GM12801 (cell line): ENCODE measurements around the gene AIDA.

Experiments used
- CTCF ChIP-seq: IDR thresholded peaks from one replicate; pipeline ENCODE4 v1.5.1; 2011; ENCODE audit warnings: control low read depth; ENCODE audit not compliant: insufficient read length; ENCODE audit errors: extremely low read depth

Gene AIDA

GRCh38 chr1:222730866-222731265 lies 18.6 kb upstream of the AIDA start:
- TF ChIP-seq CTCF: no peak

DNA sequence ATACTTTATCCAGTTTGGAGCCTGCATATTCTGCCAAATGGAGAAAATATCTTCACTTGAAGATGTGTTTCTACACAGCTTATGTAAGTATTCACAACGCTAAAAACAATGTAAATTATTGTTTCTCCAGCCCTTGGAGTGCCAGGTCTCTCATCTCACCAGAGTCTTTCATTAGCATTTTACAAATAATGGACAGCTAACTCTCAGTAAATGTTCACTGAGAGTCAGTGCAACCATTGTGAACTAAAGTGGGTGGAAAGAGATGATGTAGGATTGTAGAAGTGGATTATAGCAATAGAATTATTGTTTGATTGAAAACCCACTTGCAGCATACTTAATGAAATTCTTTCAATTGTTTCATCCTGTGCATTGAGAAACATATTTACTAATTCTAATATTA lies 16.5 kb upstream of the AIDA start:
- TF ChIP-seq CTCF: no peak

DNA sequence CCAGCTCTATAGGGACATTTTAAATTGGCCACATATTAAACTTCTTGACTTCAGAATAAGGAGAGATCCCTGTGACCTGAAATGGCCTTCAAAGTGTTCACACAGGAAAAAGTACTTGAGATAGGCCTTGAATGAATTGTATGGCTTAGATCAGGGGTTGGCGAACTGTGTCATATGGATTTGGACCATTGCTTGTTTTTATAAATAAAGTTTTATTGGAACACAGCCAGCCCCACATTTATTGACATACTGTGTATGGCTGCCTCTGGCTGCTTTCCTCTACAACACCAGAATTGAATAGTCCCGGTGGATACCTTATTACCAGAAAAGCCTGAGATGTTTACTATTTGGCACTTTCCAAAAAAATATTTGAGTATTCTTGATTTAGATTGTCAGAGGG lies 4.1 kb upstream of the AIDA start:
- no peak for TF ChIP-seq CTCF

DNA sequence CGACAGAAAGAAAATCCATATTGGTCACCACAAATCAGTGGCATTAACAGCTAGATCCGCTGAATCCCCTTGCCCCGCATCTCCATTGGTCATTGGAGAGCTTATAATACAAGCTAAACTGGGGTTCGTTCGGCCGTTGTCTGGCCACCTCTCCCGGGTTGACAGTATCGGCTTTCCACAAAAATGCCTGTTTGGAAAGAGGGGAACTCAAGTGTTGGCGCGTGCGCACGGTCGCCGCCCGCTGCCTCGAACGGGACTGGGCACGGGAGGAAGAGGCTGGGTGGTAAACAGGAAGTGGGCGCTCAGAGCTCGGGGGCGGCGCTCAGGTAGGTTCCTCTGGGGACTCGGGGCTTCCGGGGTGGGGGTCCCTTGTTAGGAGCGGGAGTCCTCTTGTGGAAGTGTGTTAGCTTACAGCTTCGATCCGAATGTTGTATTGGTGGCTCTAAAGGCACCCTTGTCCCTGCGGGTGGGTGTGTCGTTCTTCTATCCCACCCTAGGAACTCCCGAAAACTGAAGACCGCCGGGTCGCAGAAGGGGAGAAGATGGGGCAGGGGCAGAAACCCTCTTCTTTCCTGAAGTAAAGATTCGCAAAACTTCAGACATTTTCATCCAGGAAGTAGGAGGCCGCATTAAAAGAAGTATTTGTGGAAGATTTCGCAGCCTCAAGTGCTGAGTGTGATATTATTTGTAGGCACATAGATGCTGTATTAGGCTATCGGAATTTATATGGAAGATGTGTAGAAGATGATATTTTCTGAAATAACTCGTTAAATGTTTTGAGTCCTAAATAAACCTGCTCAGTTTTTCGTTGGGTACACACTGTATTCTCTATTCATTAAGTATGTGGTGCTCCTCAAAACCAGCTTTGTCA lies 1.0 kb upstream of the AIDA start:
- TF ChIP-seq CTCF: no peak

DNA sequence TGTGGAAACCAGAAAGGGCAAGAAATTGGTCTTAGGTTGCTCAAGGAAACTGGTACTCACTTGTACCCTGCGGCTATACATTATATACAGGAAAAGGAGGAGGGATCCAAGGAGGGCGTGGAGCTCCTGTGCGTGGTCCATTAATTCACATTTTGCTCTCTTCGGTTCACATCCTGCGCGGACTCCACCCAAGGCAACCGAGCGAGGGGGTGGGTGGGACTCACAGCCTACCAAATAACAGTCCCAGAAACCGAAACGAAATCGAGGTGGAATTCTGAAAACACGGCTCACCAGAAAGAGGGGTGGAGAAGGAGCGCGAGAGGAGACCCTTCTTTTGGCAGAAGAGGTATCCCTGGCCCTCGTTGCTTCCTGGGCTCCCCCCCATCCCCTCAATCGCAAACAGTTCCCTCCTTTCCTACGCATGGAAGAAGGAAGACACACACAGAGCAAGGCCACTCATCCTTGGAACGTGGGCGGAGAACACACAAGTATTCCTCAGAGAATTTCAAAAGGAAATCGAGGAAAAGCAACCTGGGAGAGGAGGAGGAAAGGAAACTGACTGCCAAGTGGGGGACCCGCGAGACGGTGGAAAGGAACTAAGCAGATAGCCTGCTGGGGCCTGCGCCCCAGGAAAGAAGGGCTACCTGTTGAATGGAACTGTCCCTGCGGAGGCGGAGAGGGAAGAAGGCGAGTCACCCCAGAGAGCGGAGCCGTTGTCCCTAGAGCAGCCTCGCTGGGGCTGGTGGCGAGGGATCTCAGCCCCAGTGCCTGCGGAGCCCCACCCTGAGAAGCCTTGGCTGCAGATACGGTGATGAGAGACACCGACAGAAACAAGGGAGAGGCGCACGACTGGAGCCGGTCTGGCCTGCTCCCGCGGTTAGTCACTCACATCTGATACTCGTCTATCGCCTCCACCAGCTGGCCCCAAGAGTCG lies 705 bp downstream of the AIDA start:
- TF ChIP-seq CTCF: no peak

- no peak for TF ChIP-seq CTCF
Measured at GRCh38 chr1:222709700-222710153, 2.6 kb downstream of the AIDA start.

DNA sequence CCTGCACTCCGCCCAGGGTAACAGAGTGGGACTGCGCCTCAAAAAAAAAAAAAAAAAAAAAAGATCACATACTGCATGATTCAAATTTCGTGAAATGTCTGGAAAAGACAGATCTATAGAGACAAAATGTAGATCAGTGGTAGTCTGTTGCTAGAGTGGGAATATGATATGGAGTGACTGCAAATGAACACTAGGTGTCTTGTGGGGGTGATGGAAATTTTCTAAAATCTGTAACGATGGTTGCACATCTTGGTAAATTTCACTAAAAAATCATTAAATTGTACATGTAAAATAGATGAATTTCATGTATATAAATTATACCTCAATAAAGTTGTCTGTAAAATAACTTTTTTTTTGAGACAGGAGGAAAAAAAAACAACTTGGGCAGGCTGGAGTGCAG lies 5.5 kb downstream of the AIDA start:
- TF ChIP-seq CTCF: no peak
